Cardiac muscle cell (in vitro differentiated cells and primary cell): ENCODE data around the gene MAPRE3. TPM values are rescaled to one million over a fixed set of nuclear protein-coding genes. Genes with fewer than 3 reads are reported as not detected.

Source experiments
- DNase-seq, 2 donors: peaks; one replicate each; pipeline versions ENCODE4 v3.0.0 to v3.0.0-alpha.2; 2010 to 2017; ENCODE audit warnings: low read depth in 1 of 2, low spot score in 1 of 2
- H3K27ac ChIP-seq: fragments of 200-600 bp; sonication (generic); 2 replicates; pipeline ENCODE4 v1.5.1; 2016
- H3K27me3 ChIP-seq: fragments of 200-600 bp; sonication (generic); 2 replicates; pipeline ENCODE4 v1.6.0; 2016; ENCODE audit warnings: control low read depth
- H3K36me3 ChIP-seq: fragments of 200-600 bp; sonication (generic); 2 replicates; pipeline ENCODE4 v1.5.1; 2016; ENCODE audit warnings: control low read depth
- H3K4me1 ChIP-seq: fragments of 200-600 bp; sonication (generic); 2 replicates; pipeline ENCODE4 v1.8.1; 2017; ENCODE audit warnings: low read depth, mild to moderate bottlenecking, mixed run types
- H3K4me3 ChIP-seq: fragments of 200-600 bp; sonication (generic); 2 replicates; pipeline ENCODE4 v1.5.1; 2016; ENCODE audit warnings: mild to moderate bottlenecking
- H3K9me3 ChIP-seq: fragments of 200-600 bp; sonication (generic); 2 replicates; pipeline ENCODE4 v1.5.1; 2017; ENCODE audit warnings: low read depth, mild to moderate bottlenecking, control low read depth
- CTCF ChIP-seq: IDR thresholded peaks from 2 replicates; pipeline ENCODE4 v1.5.1; 2012; ENCODE audit warnings: low read depth, mild to moderate bottlenecking, low read length
- polyA plus RNA-seq: library from polyadenylated mRNA; unstranded; fragments of >200 nt; fragmentation: Nextera tagmentation; extraction: Ambion mirVana; gene quantifications from 2 replicates; pipeline ENCODE4 v1.2.1, GENCODE V29; 2016
- total RNA-seq: library from RNA; depleted of rRNA; stranded (reverse); fragments of >200 nt; gene quantifications from 2 replicates; pipeline ENCODE4 v1.2.3, GENCODE V29; 2016

Gene MAPRE3
- total and polyA plus RNA-seq, 2 experiments from 2014 or later: 143 to 212 TPM

GRCh38 chr2:27000228-27000627 lies 29.8 kb downstream of the MAPRE3 start:
- H3K27me3 ChIP-seq: no peaks in the 10 kb centered on the region
- no peak for DNase-seq
- no peaks in the 10 kb centered on the region for H3K9me3 ChIP-seq
- no peak overlapping the region for H3K27ac ChIP-seq
- no peak for TF ChIP-seq CTCF
- H3K36me3 ChIP-seq: no peaks in the 10 kb centered on the region
- no peak overlapping the region for H3K4me3 ChIP-seq
- peaks cover 36% of the 10 kb centered on the region for H3K4me1 ChIP-seq

- Histone ChIP-seq H3K4me1 (peaks cover 38% of the 10 kb centered on the region), H3K27me3 (no peaks in the 10 kb centered on the region)
- no peak for DNase-seq
Observed at GRCh38 chr2:27000995-27001394, 30.6 kb downstream of the MAPRE3 start.

GRCh38 chr2:27001950-27002349 lies 31.5 kb downstream of the MAPRE3 start:
- H3K27ac ChIP-seq: peak overlapping the region; percentile 77
- no peak for TF ChIP-seq CTCF
- DNase-seq: peak in 1 of 2 donors; percentile 51
- no peaks in the 10 kb centered on the region for H3K36me3 ChIP-seq
- H3K9me3 ChIP-seq: no peaks in the 10 kb centered on the region
- peaks cover 44% of the 10 kb centered on the region for H3K4me1 ChIP-seq
- no peak overlapping the region for H3K4me3 ChIP-seq
- H3K27me3 ChIP-seq: no peaks in the 10 kb centered on the region

More at GRCh38 chr2:27000995-27001394, 30.6 kb downstream of the MAPRE3 start:
- TF ChIP-seq CTCF: no peak
- Histone ChIP-seq H3K4me3 (no peak overlapping the region), H3K27ac (no peak overlapping the region), H3K9me3 (no peaks in the 10 kb centered on the region), H3K36me3 (no peaks in the 10 kb centered on the region)

GRCh38 chr2:27003007-27003406 lies 32.6 kb downstream of the MAPRE3 start:
- Histone ChIP-seq H3K27me3 (no peaks in the 10 kb centered on the region), H3K27ac (peak overlapping the region; percentile 48), H3K9me3 (no peaks in the 10 kb centered on the region), H3K4me3 (no peak overlapping the region), H3K36me3 (no peaks in the 10 kb centered on the region), H3K4me1 (peaks cover 55% of the 10 kb centered on the region)
- no peak for TF ChIP-seq CTCF
- no peak for DNase-seq

GRCh38 chr2:27003857-27004256 lies 33.4 kb downstream of the MAPRE3 start:
- Histone ChIP-seq H3K4me3 (no peak overlapping the region), H3K27ac (peak overlapping the region; percentile 10), H3K27me3 (no peaks in the 10 kb centered on the region), H3K9me3 (no peaks in the 10 kb centered on the region), H3K36me3 (no peaks in the 10 kb centered on the region), H3K4me1 (peaks cover 64% of the 10 kb centered on the region)
- TF ChIP-seq CTCF: no peak
- peak in 1 of 2 donors; percentile 70 for DNase-seq
